ENCODE measurements around the gene FRYL. TPM values are rescaled to one million over a fixed set of nuclear protein-coding genes. Genes with fewer than 3 reads are reported as not detected.
"Not testable (repeated sequence)": the region's sequence is repeated elsewhere in the genome, so short reads cannot be mapped to it uniquely, and the experiment has no call there.

The FRYL gene
- total RNA-seq, 1 experiment from 2014 or later: 45.8 TPM

- BruUV-seq (replicated peaks): no TSS peak
- CTCF ChIA-PET: no interaction called here
- intact Hi-C loops (cut with micrococcal nuclease; ENCODE audit: unreplicated experiment): no loop called here
- H3K4me1 Mint-ChIP-seq (ENCODE audit: low read depth, unreplicated experiment): peaks cover 57% of the 10 kb centered on the region
- TF ChIP-seq CTCF (IDR thresholded peaks at IDR 0.05; ENCODE audit: unreplicated experiment): no peak
- H3K4me3 Mint-ChIP-seq (ENCODE audit: low read depth, unreplicated experiment): peak overlapping the region; percentile 36
- no peak for DNase-seq
- H3K9me3 Mint-ChIP-seq (ENCODE audit: low read depth, unreplicated experiment): peaks cover under 1% of the 10 kb centered on the region
- no peaks in the 10 kb centered on the region for H3K27me3 Mint-ChIP-seq (ENCODE audit: unreplicated experiment)
- H3K27ac Mint-ChIP-seq (ENCODE audit: unreplicated experiment): peak overlapping the region; percentile 54
- H3K36me3 Mint-ChIP-seq (ENCODE audit: insufficient read depth, unreplicated experiment): peaks cover 20% of the 10 kb centered on the region
These were observed 57.3 kb downstream of the FRYL start for GRCh38 chr4:48722509-48723446.

GRCh38 chr4:48720459-48720858 lies 59.6 kb downstream of the FRYL start:
- Mint-ChIP-seq H3K9me3 (ENCODE audit: low read depth, unreplicated experiment) (no peaks in the 10 kb centered on the region), H3K27ac (ENCODE audit: unreplicated experiment) (no peak overlapping the region), H3K27me3 (ENCODE audit: unreplicated experiment) (no peaks in the 10 kb centered on the region), H3K4me1 (ENCODE audit: low read depth, unreplicated experiment) (peaks cover 37% of the 10 kb centered on the region), H3K4me3 (ENCODE audit: low read depth, unreplicated experiment) (no peak overlapping the region), H3K36me3 (ENCODE audit: insufficient read depth, unreplicated experiment) (peaks cover 10% of the 10 kb centered on the region)
- intact Hi-C loops (cut with micrococcal nuclease; ENCODE audit: unreplicated experiment): no loop called here
- CTCF ChIA-PET: no interaction called here
- BruUV-seq (replicated peaks): no TSS peak
- DNase-seq: no peak
- no peak for TF ChIP-seq CTCF (IDR thresholded peaks at IDR 0.05; ENCODE audit: unreplicated experiment)

- no peak for TF ChIP-seq CTCF (IDR thresholded peaks at IDR 0.05; ENCODE audit: unreplicated experiment)
- Mint-ChIP-seq H3K27ac (ENCODE audit: unreplicated experiment) (no peak overlapping the region), H3K4me1 (ENCODE audit: low read depth, unreplicated experiment) (peaks cover 25% of the 10 kb centered on the region), H3K36me3 (ENCODE audit: insufficient read depth, unreplicated experiment) (peaks cover 5% of the 10 kb centered on the region), H3K4me3 (ENCODE audit: low read depth, unreplicated experiment) (no peak overlapping the region), H3K27me3 (ENCODE audit: unreplicated experiment) (no peaks in the 10 kb centered on the region), H3K9me3 (ENCODE audit: low read depth, unreplicated experiment) (no peaks in the 10 kb centered on the region)
- intact Hi-C loops (cut with micrococcal nuclease; ENCODE audit: unreplicated experiment): no loop called here
- DNase-seq: no peak
- CTCF ChIA-PET: no interaction called here
- no TSS peak for BruUV-seq (replicated peaks)
These were observed 61.1 kb downstream of the FRYL start for GRCh38 chr4:48718818-48719465.

- BruUV-seq (replicated peaks); CTCF ChIA-PET; DNase-seq; H3K27ac Mint-ChIP-seq (ENCODE audit: unreplicated experiment); H3K9me3 Mint-ChIP-seq (ENCODE audit: low read depth, unreplicated experiment); H3K27me3 Mint-ChIP-seq (ENCODE audit: unreplicated experiment); H3K4me3 Mint-ChIP-seq (ENCODE audit: low read depth, unreplicated experiment); intact Hi-C loops (cut with micrococcal nuclease; ENCODE audit: unreplicated experiment); H3K36me3 Mint-ChIP-seq (ENCODE audit: insufficient read depth, unreplicated experiment): not testable (repeated sequence)
- H3K4me1 Mint-ChIP-seq (ENCODE audit: low read depth, unreplicated experiment): peaks cover 10% of the 10 kb centered on the region
These were observed 63.8 kb downstream of the FRYL start for GRCh38 chr4:48716285-48716684.

Measured in Calu3 (cell line).